ENCODE results near the gene SYT5. TPM values are rescaled to one million over a fixed set of nuclear protein-coding genes. Genes with fewer than 3 reads are reported as not detected.

SYT5 gene
- total RNA-seq, 1 experiment from 2014 or later: 2.3 TPM

DNA sequence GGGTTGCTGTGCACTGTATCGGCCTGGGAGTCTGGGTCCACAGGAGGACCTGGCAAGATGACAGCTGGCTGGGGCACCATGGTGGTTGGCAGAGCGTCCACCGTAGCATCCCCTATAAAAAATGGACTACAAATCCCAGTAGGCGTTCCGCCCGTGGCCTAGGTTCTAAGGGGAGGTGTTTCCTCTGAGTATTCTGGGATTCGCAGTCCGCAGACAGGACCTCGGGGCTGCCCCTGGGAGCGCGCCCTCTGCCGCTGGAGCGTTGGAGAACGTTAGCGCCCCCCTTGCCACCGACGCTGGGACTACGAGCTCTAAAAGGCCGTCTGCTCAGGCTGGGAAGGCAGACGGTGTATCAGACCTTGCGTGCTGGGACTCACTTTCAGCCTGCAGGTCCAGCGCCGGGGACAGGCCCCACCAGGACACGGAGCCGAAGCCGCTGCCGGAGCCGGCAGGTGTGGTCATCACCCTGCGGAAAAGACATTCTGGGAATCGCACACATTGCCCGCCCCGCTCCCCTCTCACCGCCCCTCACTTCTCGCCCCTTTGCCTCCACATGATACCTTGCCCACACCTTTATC lies 14.0 kb downstream of the SYT5 start:
- no peaks in the 10 kb centered on the region for H3K27me3 ChIP-seq (ENCODE audit: insufficient read depth, low read length)
- TF ChIP-seq RAD21 (IDR thresholded peaks at IDR 0.05; ENCODE audit: low read depth) (peak; percentile 52), YY1 (IDR thresholded peaks at IDR 0.05; ENCODE audit: extremely low read depth, insufficient replicate concordance, low read depth, low read length) (peak; percentile 65), SRF (IDR thresholded peaks at IDR 0.05; ENCODE audit: low read depth) (no peak), SIN3A (IDR thresholded peaks at IDR 0.05; ENCODE audit: low read depth) (no peak), FOSL1 (IDR thresholded peaks at IDR 0.05; ENCODE audit: low read depth) (no peak), JUND (IDR thresholded peaks at IDR 0.05) (no peak), POLR2A (IDR thresholded peaks at IDR 0.05; ENCODE audit: borderline replicate concordance, extremely low read depth, insufficient read depth, insufficient read length) (no peak), EZH2 (IDR thresholded peaks at IDR 0.05) (no peak), POLR2AphosphoS5 (IDR thresholded peaks at IDR 0.05; ENCODE audit: low read depth, low read length) (no peak; the same call in 1 of the 2 replicates), EGR1 (IDR thresholded peaks at IDR 0.05; ENCODE audit: low read depth) (no peak), TCF7L2 (IDR thresholded peaks at IDR 0.05; ENCODE audit: borderline replicate concordance, extremely low read depth, insufficient read depth, insufficient read length) (no peak)
- TF ChIP-seq, protein P1, sequence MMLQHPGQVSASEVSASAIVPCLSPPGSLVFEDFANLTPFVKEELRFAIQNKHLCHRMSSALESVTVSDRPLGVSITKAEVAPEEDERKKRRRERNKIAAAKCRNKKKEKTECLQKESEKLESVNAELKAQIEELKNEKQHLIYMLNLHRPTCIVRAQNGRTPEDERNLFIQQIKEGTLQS (IDR thresholded peaks at IDR 0.05): no peak
- TF ChIP-seq, protein P2, sequence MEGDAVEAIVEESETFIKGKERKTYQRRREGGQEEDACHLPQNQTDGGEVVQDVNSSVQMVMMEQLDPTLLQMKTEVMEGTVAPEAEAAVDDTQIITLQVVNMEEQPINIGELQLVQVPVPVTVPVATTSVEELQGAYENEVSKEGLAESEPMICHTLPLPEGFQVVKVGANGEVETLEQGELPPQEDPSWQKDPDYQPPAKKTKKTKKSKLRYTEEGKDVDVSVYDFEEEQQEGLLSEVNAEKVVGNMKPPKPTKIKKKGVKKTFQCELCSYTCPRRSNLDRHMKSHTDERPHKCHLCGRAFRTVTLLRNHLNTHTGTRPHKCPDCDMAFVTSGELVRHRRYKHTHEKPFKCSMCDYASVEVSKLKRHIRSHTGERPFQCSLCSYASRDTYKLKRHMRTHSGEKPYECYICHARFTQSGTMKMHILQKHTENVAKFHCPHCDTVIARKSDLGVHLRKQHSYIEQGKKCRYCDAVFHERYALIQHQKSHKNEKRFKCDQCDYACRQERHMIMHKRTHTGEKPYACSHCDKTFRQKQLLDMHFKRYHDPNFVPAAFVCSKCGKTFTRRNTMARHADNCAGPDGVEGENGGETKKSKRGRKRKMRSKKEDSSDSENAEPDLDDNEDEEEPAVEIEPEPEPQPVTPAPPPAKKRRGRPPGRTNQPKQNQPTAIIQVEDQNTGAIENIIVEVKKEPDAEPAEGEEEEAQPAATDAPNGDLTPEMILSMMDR (IDR thresholded peaks at IDR 0.05 in 2 of 3, conservative IDR thresholded peaks at IDR 0.05 in 1 of 3; ENCODE audit: borderline replicate concordance in 1 of 3, insufficient read depth in 1 of 3, low read depth in 2 of 3, low read length in 2 of 3): peak; percentile 87 to 98 (median 90)
- TF ChIP-seq, protein P3, sequence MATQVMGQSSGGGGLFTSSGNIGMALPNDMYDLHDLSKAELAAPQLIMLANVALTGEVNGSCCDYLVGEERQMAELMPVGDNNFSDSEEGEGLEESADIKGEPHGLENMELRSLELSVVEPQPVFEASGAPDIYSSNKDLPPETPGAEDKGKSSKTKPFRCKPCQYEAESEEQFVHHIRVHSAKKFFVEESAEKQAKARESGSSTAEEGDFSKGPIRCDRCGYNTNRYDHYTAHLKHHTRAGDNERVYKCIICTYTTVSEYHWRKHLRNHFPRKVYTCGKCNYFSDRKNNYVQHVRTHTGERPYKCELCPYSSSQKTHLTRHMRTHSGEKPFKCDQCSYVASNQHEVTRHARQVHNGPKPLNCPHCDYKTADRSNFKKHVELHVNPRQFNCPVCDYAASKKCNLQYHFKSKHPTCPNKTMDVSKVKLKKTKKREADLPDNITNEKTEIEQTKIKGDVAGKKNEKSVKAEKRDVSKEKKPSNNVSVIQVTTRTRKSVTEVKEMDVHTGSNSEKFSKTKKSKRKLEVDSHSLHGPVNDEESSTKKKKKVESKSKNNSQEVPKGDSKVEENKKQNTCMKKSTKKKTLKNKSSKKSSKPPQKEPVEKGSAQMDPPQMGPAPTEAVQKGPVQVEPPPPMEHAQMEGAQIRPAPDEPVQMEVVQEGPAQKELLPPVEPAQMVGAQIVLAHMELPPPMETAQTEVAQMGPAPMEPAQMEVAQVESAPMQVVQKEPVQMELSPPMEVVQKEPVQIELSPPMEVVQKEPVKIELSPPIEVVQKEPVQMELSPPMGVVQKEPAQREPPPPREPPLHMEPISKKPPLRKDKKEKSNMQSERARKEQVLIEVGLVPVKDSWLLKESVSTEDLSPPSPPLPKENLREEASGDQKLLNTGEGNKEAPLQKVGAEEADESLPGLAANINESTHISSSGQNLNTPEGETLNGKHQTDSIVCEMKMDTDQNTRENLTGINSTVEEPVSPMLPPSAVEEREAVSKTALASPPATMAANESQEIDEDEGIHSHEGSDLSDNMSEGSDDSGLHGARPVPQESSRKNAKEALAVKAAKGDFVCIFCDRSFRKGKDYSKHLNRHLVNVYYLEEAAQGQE (IDR thresholded peaks at IDR 0.05; ENCODE audit: low read depth): no peak
- H3K9ac ChIP-seq (ENCODE audit: low read length): peak overlapping the region; percentile 54
- no peaks in the 10 kb centered on the region for H3K9me2 ChIP-seq (ENCODE audit: insufficient read depth)
- peak overlapping the region; percentile 20; the same call in 1 of the 2 replicates for H3K27ac ChIP-seq (ENCODE audit: low read depth, low read length)
- ChIA-PET CTCF (interaction anchor here (1.0 to 2.7 kb wide), 13 partner anchors 9 to 311 kb away, joined by 3 to 26 read pairs (median 7); partner anchors contain the start of genes PPP6R1, SYT5 and ZNF628), POLR2A (interaction anchor here (0.7 to 1.9 kb wide), 5 partner anchors 10 to 94 kb away, joined by 3 to 5 read pairs (median 4); no protein-coding TSS in a partner anchor), RAD21 (ENCODE audit: low non-redundant PET in 1 of 2, low total read pairs in 2 of 2, uncharacterized antibody in 2 of 2, unreplicated experiment in 2 of 2) (interaction anchor here (0.9 to 1.0 kb wide), 2 partner anchors 25 to 51 kb away, joined by 3 read pairs; no protein-coding TSS in a partner anchor)
- peak; percentile 84 for ATAC-seq
- H3K4me3 ChIP-seq (replicated peaks in 1 of 2; ENCODE audit: low read depth in 1 of 2, low read length in 2 of 2): peak overlapping the region; percentile 72 to 74
- H4K20me1 ChIP-seq (ENCODE audit: insufficient read depth): no peaks in the 10 kb centered on the region
- peak overlapping the region; percentile 32 for H2AFZ ChIP-seq (ENCODE audit: low read depth, low read length, poor library complexity, severe bottlenecking)
- BruUV-seq (replicated peaks): TSS peak; percentile 64
- H3K4me2 ChIP-seq (ENCODE audit: low read length): peak overlapping the region; percentile 99
- H3K4me1 ChIP-seq (ENCODE audit: control insufficient read depth in 1 of 2, insufficient read depth in 2 of 2, low read length in 2 of 2): peaks cover 7 to 25% of the 10 kb centered on the region in 2 experiments; a peak in 3 of 4 replicates
- no peaks in the 10 kb centered on the region for H3K36me3 ChIP-seq (ENCODE audit: control insufficient read depth in 1 of 2, insufficient read depth in 2 of 2, low read length in 2 of 2)
- intact Hi-C loops (cut with micrococcal nuclease): loop anchor here (5.0 kb wide), 1 partner anchor 91 kb away; the partner anchor contains the start of gene PPP6R1
- DNase-seq (ENCODE audit: low read depth, low spot score): peak; percentile 86
- no peaks in the 10 kb centered on the region for H3K9me3 ChIP-seq (ENCODE audit: control insufficient read depth in 1 of 2, insufficient read depth in 1 of 2, low read depth in 1 of 2, low read length in 2 of 2)
- no peaks in the 10 kb centered on the region for H3K79me2 ChIP-seq (ENCODE audit: insufficient read depth, low read length)
